ENCODE results near the gene LY86. TPM values are rescaled to one million over a fixed set of nuclear protein-coding genes. Genes with fewer than 3 reads are reported as not detected.

LY86 gene
- total RNA-seq, 1 experiment from 2014 or later, result not detected

DNA sequence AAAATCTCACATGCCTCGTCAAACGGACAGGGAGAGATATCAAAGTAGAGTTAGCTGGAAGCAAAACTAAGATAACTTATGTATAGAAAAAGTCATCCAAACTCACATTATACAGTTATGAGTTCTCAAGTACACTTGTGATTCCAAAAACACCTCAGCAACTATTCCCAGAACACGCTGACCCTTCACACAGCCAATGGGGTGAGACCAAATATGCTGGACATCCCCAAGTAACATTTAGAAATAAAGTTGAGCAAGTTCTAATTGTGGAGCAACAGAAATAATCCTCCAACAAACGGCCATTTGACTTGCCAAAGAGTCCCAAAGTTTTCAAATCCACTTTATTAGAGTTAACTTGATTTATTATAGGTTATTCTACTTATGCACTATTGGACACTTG lies 52.4 kb downstream of the LY86 start (continued):
- TF ChIP-seq, protein P1, sequence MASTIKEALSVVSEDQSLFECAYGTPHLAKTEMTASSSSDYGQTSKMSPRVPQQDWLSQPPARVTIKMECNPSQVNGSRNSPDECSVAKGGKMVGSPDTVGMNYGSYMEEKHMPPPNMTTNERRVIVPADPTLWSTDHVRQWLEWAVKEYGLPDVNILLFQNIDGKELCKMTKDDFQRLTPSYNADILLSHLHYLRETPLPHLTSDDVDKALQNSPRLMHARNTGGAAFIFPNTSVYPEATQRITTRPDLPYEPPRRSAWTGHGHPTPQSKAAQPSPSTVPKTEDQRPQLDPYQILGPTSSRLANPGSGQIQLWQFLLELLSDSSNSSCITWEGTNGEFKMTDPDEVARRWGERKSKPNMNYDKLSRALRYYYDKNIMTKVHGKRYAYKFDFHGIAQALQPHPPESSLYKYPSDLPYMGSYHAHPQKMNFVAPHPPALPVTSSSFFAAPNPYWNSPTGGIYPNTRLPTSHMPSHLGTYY (CRISPR knock-in tag; IDR thresholded peaks at IDR 0.05), result no peak
- TF ChIP-seq GTF2I (CRISPR knock-in tag; conservative IDR thresholded peaks at IDR 0.05) (no peak), ZNF219 (CRISPR knock-in tag; IDR thresholded peaks at IDR 0.05; ENCODE audit: borderline replicate concordance) (no peak), NR2C2 (CRISPR knock-in tag; IDR thresholded peaks at IDR 0.05) (no peak), FOXK1 (CRISPR knock-in tag; IDR thresholded peaks at IDR 0.05) (no peak)
- TF ChIP-seq, protein P2, sequence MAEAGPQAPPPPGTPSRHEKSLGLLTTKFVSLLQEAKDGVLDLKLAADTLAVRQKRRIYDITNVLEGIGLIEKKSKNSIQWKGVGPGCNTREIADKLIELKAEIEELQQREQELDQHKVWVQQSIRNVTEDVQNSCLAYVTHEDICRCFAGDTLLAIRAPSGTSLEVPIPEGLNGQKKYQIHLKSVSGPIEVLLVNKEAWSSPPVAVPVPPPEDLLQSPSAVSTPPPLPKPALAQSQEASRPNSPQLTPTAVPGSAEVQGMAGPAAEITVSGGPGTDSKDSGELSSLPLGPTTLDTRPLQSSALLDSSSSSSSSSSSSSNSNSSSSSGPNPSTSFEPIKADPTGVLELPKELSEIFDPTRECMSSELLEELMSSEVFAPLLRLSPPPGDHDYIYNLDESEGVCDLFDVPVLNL (CRISPR knock-in tag; IDR thresholded peaks at IDR 0.05; ENCODE audit: borderline replicate concordance, low read depth), result no peak

DNA sequence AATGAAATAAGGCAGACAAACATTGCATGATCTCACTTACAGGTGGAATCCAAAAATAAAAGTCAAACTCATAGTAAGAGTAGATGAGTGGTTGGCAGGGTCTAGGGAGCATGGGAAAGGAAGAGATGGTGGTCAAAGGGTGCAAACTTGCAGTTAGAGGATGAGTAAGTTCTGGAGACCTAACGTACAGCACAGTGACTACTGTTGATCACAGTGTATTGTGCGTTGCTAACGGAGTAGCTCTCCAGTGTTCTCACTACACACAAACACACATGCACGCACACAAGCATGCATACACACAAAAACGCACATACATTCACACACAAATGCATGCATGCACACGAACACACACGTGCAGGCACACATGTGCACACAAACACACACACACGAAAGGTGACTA lies 54.9 kb downstream of the LY86 start:
- ATAC-seq, result no peak
- H3K27me3 Mint-ChIP-seq (ENCODE audit: low read depth), result no peaks in the 10 kb centered on the region
- DNase-seq (ENCODE audit: low spot score), result no peak
- H3K4me3 Mint-ChIP-seq, result no peak overlapping the region
- POLR2A ChIA-PET, result no interaction called here
- no peak overlapping the region for H3K27ac Mint-ChIP-seq
- no peaks in the 10 kb centered on the region; the same call in 1 of the 2 replicates for H3K36me3 Mint-ChIP-seq
- peaks cover 4% of the 10 kb centered on the region; the same call in 1 of the 2 replicates for H3K9me3 Mint-ChIP-seq
- no peaks in the 10 kb centered on the region for H3K4me1 Mint-ChIP-seq
- CTCF ChIA-PET, result no interaction called here
- TF ChIP-seq GABPB1 (CRISPR knock-in tag; IDR thresholded peaks at IDR 0.05), result no peak
- TF ChIP-seq, protein P3, sequence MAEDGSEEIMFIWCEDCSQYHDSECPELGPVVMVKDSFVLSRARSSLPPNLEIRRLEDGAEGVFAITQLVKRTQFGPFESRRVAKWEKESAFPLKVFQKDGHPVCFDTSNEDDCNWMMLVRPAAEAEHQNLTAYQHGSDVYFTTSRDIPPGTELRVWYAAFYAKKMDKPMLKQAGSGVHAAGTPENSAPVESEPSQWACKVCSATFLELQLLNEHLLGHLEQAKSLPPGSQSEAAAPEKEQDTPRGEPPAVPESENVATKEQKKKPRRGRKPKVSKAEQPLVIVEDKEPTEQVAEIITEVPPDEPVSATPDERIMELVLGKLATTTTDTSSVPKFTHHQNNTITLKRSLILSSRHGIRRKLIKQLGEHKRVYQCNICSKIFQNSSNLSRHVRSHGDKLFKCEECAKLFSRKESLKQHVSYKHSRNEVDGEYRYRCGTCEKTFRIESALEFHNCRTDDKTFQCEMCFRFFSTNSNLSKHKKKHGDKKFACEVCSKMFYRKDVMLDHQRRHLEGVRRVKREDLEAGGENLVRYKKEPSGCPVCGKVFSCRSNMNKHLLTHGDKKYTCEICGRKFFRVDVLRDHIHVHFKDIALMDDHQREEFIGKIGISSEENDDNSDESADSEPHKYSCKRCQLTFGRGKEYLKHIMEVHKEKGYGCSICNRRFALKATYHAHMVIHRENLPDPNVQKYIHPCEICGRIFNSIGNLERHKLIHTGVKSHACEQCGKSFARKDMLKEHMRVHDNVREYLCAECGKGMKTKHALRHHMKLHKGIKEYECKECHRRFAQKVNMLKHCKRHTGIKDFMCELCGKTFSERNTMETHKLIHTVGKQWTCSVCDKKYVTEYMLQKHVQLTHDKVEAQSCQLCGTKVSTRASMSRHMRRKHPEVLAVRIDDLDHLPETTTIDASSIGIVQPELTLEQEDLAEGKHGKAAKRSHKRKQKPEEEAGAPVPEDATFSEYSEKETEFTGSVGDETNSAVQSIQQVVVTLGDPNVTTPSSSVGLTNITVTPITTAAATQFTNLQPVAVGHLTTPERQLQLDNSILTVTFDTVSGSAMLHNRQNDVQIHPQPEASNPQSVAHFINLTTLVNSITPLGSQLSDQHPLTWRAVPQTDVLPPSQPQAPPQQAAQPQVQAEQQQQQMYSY (CRISPR knock-in tag; IDR thresholded peaks at IDR 0.05), result no peak
- TF ChIP-seq, protein P2 (CRISPR knock-in tag; IDR thresholded peaks at IDR 0.05; ENCODE audit: borderline replicate concordance, low read depth), result no peak
- TF ChIP-seq, protein P4, sequence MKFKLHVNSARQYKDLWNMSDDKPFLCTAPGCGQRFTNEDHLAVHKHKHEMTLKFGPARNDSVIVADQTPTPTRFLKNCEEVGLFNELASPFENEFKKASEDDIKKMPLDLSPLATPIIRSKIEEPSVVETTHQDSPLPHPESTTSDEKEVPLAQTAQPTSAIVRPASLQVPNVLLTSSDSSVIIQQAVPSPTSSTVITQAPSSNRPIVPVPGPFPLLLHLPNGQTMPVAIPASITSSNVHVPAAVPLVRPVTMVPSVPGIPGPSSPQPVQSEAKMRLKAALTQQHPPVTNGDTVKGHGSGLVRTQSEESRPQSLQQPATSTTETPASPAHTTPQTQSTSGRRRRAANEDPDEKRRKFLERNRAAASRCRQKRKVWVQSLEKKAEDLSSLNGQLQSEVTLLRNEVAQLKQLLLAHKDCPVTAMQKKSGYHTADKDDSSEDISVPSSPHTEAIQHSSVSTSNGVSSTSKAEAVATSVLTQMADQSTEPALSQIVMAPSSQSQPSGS (CRISPR knock-in tag; IDR thresholded peaks at IDR 0.05; ENCODE audit: borderline replicate concordance, low read depth), result no peak
- TF ChIP-seq GTF2I (CRISPR knock-in tag; conservative IDR thresholded peaks at IDR 0.05), result no peak
- TF ChIP-seq, protein P5, sequence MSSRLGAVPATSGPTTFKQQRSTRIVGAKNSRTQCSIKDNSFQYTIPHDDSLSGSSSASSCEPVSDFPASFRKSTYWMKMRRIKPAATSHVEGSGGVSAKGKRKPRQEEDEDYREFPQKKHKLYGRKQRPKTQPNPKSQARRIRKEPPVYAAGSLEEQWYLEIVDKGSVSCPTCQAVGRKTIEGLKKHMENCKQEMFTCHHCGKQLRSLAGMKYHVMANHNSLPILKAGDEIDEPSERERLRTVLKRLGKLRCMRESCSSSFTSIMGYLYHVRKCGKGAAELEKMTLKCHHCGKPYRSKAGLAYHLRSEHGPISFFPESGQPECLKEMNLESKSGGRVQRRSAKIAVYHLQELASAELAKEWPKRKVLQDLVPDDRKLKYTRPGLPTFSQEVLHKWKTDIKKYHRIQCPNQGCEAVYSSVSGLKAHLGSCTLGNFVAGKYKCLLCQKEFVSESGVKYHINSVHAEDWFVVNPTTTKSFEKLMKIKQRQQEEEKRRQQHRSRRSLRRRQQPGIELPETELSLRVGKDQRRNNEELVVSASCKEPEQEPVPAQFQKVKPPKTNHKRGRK (CRISPR knock-in tag; IDR thresholded peaks at IDR 0.05; ENCODE audit: borderline replicate concordance), result no peak
- TF ChIP-seq, protein P6, sequence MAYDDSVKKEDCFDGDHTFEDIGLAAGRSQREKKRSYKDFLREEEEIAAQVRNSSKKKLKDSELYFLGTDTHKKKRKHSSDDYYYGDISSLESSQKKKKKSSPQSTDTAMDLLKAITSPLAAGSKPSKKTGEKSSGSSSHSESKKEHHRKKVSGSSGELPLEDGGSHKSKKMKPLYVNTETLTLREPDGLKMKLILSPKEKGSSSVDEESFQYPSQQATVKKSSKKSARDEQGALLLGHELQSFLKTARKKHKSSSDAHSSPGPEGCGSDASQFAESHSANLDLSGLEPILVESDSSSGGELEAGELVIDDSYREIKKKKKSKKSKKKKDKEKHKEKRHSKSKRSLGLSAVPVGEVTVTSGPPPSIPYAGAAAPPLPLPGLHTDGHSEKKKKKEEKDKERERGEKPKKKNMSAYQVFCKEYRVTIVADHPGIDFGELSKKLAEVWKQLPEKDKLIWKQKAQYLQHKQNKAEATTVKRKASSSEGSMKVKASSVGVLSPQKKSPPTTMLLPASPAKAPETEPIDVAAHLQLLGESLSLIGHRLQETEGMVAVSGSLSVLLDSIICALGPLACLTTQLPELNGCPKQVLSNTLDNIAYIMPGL (CRISPR knock-in tag; IDR thresholded peaks at IDR 0.05), result no peak
- TF ChIP-seq NR1H2 (CRISPR knock-in tag; IDR thresholded peaks at IDR 0.05), result no peak
- TF ChIP-seq, protein P7, sequence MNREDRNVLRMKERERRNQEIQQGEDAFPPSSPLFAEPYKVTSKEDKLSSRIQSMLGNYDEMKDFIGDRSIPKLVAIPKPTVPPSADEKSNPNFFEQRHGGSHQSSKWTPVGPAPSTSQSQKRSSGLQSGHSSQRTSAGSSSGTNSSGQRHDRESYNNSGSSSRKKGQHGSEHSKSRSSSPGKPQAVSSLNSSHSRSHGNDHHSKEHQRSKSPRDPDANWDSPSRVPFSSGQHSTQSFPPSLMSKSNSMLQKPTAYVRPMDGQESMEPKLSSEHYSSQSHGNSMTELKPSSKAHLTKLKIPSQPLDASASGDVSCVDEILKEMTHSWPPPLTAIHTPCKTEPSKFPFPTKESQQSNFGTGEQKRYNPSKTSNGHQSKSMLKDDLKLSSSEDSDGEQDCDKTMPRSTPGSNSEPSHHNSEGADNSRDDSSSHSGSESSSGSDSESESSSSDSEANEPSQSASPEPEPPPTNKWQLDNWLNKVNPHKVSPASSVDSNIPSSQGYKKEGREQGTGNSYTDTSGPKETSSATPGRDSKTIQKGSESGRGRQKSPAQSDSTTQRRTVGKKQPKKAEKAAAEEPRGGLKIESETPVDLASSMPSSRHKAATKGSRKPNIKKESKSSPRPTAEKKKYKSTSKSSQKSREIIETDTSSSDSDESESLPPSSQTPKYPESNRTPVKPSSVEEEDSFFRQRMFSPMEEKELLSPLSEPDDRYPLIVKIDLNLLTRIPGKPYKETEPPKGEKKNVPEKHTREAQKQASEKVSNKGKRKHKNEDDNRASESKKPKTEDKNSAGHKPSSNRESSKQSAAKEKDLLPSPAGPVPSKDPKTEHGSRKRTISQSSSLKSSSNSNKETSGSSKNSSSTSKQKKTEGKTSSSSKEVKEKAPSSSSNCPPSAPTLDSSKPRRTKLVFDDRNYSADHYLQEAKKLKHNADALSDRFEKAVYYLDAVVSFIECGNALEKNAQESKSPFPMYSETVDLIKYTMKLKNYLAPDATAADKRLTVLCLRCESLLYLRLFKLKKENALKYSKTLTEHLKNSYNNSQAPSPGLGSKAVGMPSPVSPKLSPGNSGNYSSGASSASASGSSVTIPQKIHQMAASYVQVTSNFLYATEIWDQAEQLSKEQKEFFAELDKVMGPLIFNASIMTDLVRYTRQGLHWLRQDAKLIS (CRISPR knock-in tag; IDR thresholded peaks at IDR 0.05; ENCODE audit: borderline replicate concordance), result no peak
- TF ChIP-seq, protein P8, sequence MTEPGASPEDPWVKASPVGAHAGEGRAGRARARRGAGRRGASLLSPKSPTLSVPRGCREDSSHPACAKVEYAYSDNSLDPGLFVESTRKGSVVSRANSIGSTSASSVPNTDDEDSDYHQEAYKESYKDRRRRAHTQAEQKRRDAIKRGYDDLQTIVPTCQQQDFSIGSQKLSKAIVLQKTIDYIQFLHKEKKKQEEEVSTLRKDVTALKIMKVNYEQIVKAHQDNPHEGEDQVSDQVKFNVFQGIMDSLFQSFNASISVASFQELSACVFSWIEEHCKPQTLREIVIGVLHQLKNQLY (CRISPR knock-in tag; IDR thresholded peaks at IDR 0.05), result no peak
- TF ChIP-seq ZNF263 (CRISPR knock-in tag; IDR thresholded peaks at IDR 0.05; ENCODE audit: low read depth), result no peak
- TF ChIP-seq GRHL2 (CRISPR knock-in tag; IDR thresholded peaks at IDR 0.05; ENCODE audit: insufficient replicate concordance, severe bottlenecking), result no peak

Data from WTC11 (cell line).